NCI-H187 (cell line): Measurements from ENCODE around the gene PDCD10.

ENCODE experiments used
- DNase-seq, 2 experiments: peaks; one replicate each; lab custom pipeline; 2025; lab: John Stamatoyannopoulos, UW

Gene PDCD10

GRCh38 chr3:167684388-167684993, 50.2 kb downstream of the PDCD10 start:
- DNase-seq: peak; percentile 30 to 35

- DNase-seq: no peak
Measured at GRCh38 chr3:167679526-167679925, 55.2 kb downstream of the PDCD10 start.

GRCh38 chr3:167675848-167676247, 58.8 kb downstream of the PDCD10 start:
- no peak for DNase-seq

GRCh38 chr3:167673221-167673620, 61.5 kb downstream of the PDCD10 start:
- no peak for DNase-seq

- DNase-seq: no peak
Measured at GRCh38 chr3:167671878-167672427, 62.7 kb downstream of the PDCD10 start.

- no peak for DNase-seq
Measured at GRCh38 chr3:167669699-167670098, 65.0 kb downstream of the PDCD10 start.

- no peak for DNase-seq
Measured at GRCh38 chr3:167668651-167669050, 66.0 kb downstream of the PDCD10 start.

- DNase-seq: no peak
Measured at GRCh38 chr3:167666563-167666962, 68.1 kb downstream of the PDCD10 start.

- no peak for DNase-seq
Measured at GRCh38 chr3:167662919-167663400, 71.7 kb downstream of the PDCD10 start.

GRCh38 chr3:167657684-167658225, 76.9 kb downstream of the PDCD10 start:
- DNase-seq: no peak

GRCh38 chr3:167656821-167657220, 77.9 kb downstream of the PDCD10 start:
- DNase-seq: no peak

GRCh38 chr3:167653760-167654159, 80.9 kb downstream of the PDCD10 start, which contains the start of gene WDR49:
Gene WDR49 (minus strand): TSS chr3:167653942. CDS start chr3:167653425, 517 bp downstream.
- DNase-seq: no peak

GRCh38 chr3:167653155-167653554, 81.5 kb downstream of the PDCD10 start:
- no peak for DNase-seq

- DNase-seq: no peak
Measured at GRCh38 chr3:167651826-167652225, 82.9 kb downstream of the PDCD10 start.

GRCh38 chr3:167650459-167650858, 84.2 kb downstream of the PDCD10 start:
- DNase-seq: no peak

GRCh38 chr3:167649746-167650145, 84.9 kb downstream of the PDCD10 start:
- DNase-seq: no peak

GRCh38 chr3:167644611-167645010, 90.1 kb downstream of the PDCD10 start:
- DNase-seq: no peak
